ENCODE data around the gene MYMK. TPM values are rescaled to one million over a fixed set of nuclear protein-coding genes. Genes with fewer than 3 reads are reported as not detected.

Gene MYMK
- polyA plus RNA-seq, 3 donors, result not detected

DNA sequence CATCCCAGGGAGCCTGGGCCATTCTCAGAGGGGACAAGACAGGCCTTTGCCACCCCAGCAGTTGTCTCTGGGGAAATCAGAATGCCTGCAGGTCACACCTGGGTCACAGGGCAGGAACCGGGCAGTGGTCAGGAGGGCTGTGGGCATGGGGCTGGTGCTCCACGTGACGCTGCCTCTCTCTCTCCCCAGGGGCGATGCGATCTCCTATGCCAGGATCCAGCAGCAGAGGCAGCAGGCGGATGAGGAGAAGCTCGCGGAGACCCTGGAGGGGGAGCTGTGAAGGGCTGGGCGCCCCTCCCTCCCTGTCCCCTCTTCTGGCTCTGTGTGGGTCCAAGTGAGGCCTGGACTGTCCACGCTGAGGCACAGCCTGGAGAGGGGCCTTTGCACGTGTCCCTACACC lies 56.4 kb downstream of the MYMK start:
- no peak for DNase-seq

GRCh38 chr9:133467101-133467500 lies 57.7 kb downstream of the MYMK start:
- no peak for DNase-seq

- DNase-seq, result no peak
Measured at GRCh38 chr9:133465984-133466383, 58.8 kb downstream of the MYMK start.

GRCh38 chr9:133464638-133465037 lies 60.1 kb downstream of the MYMK start:
- no peak for DNase-seq

Other genes with a start within 250 kb of the MYMK start
- 10 to 100 TPM; 15.3 to 19.2 (median 17.6) TPM for gene ABO, start 249.8 kb downstream of the MYMK start, polyA plus RNA-seq (ENCODE audit: insufficient read length in 3 of 3)
- gene SURF6, start 188.8 kb downstream of the MYMK start, polyA plus RNA-seq (ENCODE audit: insufficient read length in 3 of 3), result 10 to 100 TPM; 29.2 to 35.6 (median 31.7) TPM
- gene MED22, start 176.8 kb downstream of the MYMK start, polyA plus RNA-seq (ENCODE audit: insufficient read length in 3 of 3), result 10 to 100 TPM; 31.8 to 33.4 (median 32.6) TPM
- gene RPL7A, start 176.7 kb downstream of the MYMK start, polyA plus RNA-seq (ENCODE audit: insufficient read length in 3 of 3), result 1,000 to 10,000 TPM; 2,345 to 2,776 (median 2,509) TPM
- 10 to 100 TPM; 41.0 to 51.9 (median 44.9) TPM for gene SURF1, start 168.5 kb downstream of the MYMK start, polyA plus RNA-seq (ENCODE audit: insufficient read length in 3 of 3)
- 10 to 100 TPM; 23.1 to 28.2 (median 26.4) TPM for gene SURF2, start 168.4 kb downstream of the MYMK start, polyA plus RNA-seq (ENCODE audit: insufficient read length in 3 of 3)
- 100 to 1,000 TPM; 163 to 184 (median 172) TPM for gene SURF4, start 148.9 kb downstream of the MYMK start, polyA plus RNA-seq (ENCODE audit: insufficient read length in 3 of 3)
- 1 to 10 TPM; 3.9 to 5.3 (median 4.6) TPM for gene STKLD1, start 148.6 kb downstream of the MYMK start, polyA plus RNA-seq (ENCODE audit: insufficient read length in 3 of 3)
- 10 to 100 TPM; 29.1 to 32.3 (median 31.6) TPM for gene REXO4, start 106.9 kb downstream of the MYMK start, polyA plus RNA-seq (ENCODE audit: insufficient read length in 3 of 3)
- 10 to 100 TPM; 10.5 to 14.1 (median 13.8) TPM for gene ADAMTS13, start 102.6 kb downstream of the MYMK start, polyA plus RNA-seq (ENCODE audit: insufficient read length in 3 of 3)
- gene CACFD1, start 65.0 kb downstream of the MYMK start, polyA plus RNA-seq (ENCODE audit: insufficient read length in 3 of 3), result 10 to 100 TPM; 36.5 to 41.9 (median 38.4) TPM
- gene SLC2A6, start 45.9 kb downstream of the MYMK start, polyA plus RNA-seq (ENCODE audit: insufficient read length in 3 of 3), result 1 to 10 TPM; 1.4 to 2.0 (median 1.8) TPM
- gene ADAMTSL2, start 9.7 kb upstream of the MYMK start, polyA plus RNA-seq (ENCODE audit: insufficient read length in 3 of 3), result 1 to 10 TPM; 1.5 to 1.9 (median 1.6) TPM
- gene FAM163B, start 84.4 kb upstream of the MYMK start, polyA plus RNA-seq (ENCODE audit: insufficient read length in 3 of 3), result under 1 TPM; 0.25 to 0.38 (median 0.33) TPM
- gene DBH, start 111.4 kb upstream of the MYMK start, polyA plus RNA-seq (ENCODE audit: insufficient read length in 3 of 3), result 1 to 10 TPM in 2 of 3 donors, under 1 TPM in 1; 0.94 to 1.7 (median 1.4) TPM
- gene SARDH, start 213.4 kb upstream of the MYMK start, polyA plus RNA-seq (ENCODE audit: insufficient read length in 3 of 3), result 10 to 100 TPM; 12.9 to 14.8 (median 13.1) TPM